NCI-H2171 treated with DMSO at 0.1 percent for 48 hours (cell line): Measurements from ENCODE around the gene LINGO4.

ENCODE experiments used
- DNase-seq: peaks from one replicate; lab custom pipeline; 2025; lab: John Stamatoyannopoulos, UW

The LINGO4 gene

GRCh38 chr1:151805066-151805820 is at the start of gene LINGO4:
Gene LINGO4 (minus strand): TSS chr1:151805419. CDS start chr1:151802704, 2,715 bp downstream.
- DNase-seq = no peak

- no peak for DNase-seq
These were observed 49.4 kb upstream of the LINGO4 start for GRCh38 chr1:151854658-151855057.

GRCh38 chr1:151853411-151853943 is 48.3 kb upstream of the LINGO4 start, which contains the start of gene THEM5:
Gene THEM5 (minus strand): TSS chr1:151853712. CDS start chr1:151853565, 147 bp downstream.
- DNase-seq = peak; percentile 27

- DNase-seq = no peak
These were observed 47.5 kb upstream of the LINGO4 start for GRCh38 chr1:151852733-151853132.

- DNase-seq = no peak
These were observed 46.7 kb upstream of the LINGO4 start for GRCh38 chr1:151851886-151852285.

GRCh38 chr1:151849871-151850270 is 44.7 kb upstream of the LINGO4 start:
- DNase-seq = no peak

GRCh38 chr1:151849126-151849525 is 43.9 kb upstream of the LINGO4 start:
- no peak for DNase-seq

- DNase-seq = no peak
These were observed 42.8 kb upstream of the LINGO4 start for GRCh38 chr1:151847867-151848596.

GRCh38 chr1:151846686-151847237 is 41.5 kb upstream of the LINGO4 start:
- DNase-seq = no peak

GRCh38 chr1:151846062-151846568 is 40.9 kb upstream of the LINGO4 start:
- DNase-seq = no peak

GRCh38 chr1:151843398-151843797 is 38.2 kb upstream of the LINGO4 start:
- no peak for DNase-seq

GRCh38 chr1:151841141-151841540 is 35.9 kb upstream of the LINGO4 start:
- DNase-seq = no peak

- no peak for DNase-seq
These were observed 35.2 kb upstream of the LINGO4 start for GRCh38 chr1:151840421-151840820.

GRCh38 chr1:151839457-151840403 is 34.5 kb upstream of the LINGO4 start, which contains the start of gene C2CD4D:
Gene C2CD4D (minus strand): TSS chr1:151839820. CDS start chr1:151838989, 831 bp downstream.
- peak; percentile 37 for DNase-seq

GRCh38 chr1:151839082-151839412 is 33.8 kb upstream of the LINGO4 start:
- no peak for DNase-seq

GRCh38 chr1:151838222-151839081 is 33.2 kb upstream of the LINGO4 start:
- no peak for DNase-seq

GRCh38 chr1:151837884-151838221 is 32.6 kb upstream of the LINGO4 start:
- DNase-seq = no peak

GRCh38 chr1:151837197-151837596 is 32.0 kb upstream of the LINGO4 start:
- no peak for DNase-seq

- no peak for DNase-seq
These were observed 30.4 kb upstream of the LINGO4 start for GRCh38 chr1:151835596-151835995.

- no peak for DNase-seq
These were observed 29.0 kb upstream of the LINGO4 start for GRCh38 chr1:151834239-151834638.
